ENCODE results near the gene NR2F6.

DNA sequence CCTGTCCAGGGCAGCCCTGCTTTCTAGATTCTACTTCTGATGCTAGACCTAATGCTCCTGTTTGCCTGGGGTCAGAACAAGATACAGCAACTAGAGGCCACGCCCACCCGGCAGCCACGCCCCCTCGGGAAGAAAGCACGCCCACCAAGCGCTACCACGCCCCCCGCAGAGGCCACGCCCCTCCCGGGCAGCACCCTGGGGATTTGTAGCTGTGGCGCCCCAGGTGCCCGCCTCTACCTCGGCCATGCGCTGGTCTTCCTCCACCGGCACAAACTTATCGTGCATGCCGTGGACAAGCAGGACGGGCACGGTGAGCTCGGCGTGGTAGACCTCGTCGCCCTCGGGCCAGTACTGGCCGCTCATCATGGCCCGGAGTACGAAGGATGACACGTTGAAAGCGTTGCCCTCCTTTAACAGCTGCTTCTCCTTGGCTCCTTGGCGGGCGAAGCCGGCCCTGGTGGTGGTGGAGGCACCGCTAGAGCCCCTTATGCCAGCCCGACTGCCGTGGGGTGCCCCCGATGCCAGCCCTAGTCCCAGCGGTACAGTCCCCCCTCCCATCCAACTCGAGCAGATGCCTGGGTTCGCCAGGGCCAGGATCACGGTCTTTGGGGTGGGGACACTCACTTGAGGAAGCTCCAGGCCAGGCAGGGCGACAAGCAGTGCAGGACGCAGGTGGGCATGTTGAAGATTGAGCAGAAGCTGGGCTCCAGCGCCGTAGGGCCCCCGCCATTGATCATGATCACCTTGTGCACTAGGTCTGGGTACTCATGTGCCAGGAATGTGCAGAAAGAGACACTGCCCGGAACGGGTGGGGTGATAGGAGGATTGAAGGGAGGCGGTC lies 48.6 kb upstream of the NR2F6 start:
- TF ChIP-seq POLR2AphosphoS5 (IDR thresholded peaks at IDR 0.05; ENCODE audit: low read depth, low read length): no peak
- no peak for TF ChIP-seq POLR2A (IDR thresholded peaks at IDR 0.05; ENCODE audit: low read depth, low read length)
